Measurements from ENCODE around the gene ST6GALNAC1. TPM values are rescaled to one million over a fixed set of nuclear protein-coding genes. Genes with fewer than 3 reads are reported as not detected.

The ST6GALNAC1 gene
- total and polyA plus RNA-seq, 2 experiments from 2014 or later: 17.7 to 27.6 TPM

GRCh38 chr17:76682296-76682695 lies 38.7 kb upstream of the ST6GALNAC1 start:
- 78% methylated on average over 10 of the region's 12 CpGs for WGBS (ENCODE audit: low lambda C conversion rate, missing lambda C conversion rate)
- Histone ChIP-seq H3K4me1 (ENCODE audit: insufficient read depth) (peaks cover 16% of the 10 kb centered on the region), H4K20me1 (ENCODE audit: insufficient read depth, poor library complexity, severe bottlenecking) (no peaks in the 10 kb centered on the region), H3K9me2 (replicated peaks; ENCODE audit: insufficient read depth) (no peaks in the 10 kb centered on the region), H3K36me3 (replicated peaks; ENCODE audit: insufficient read depth, low read depth) (no peaks in the 10 kb centered on the region), H2AFZ (no peak overlapping the region), H3K27ac (peak overlapping the region; percentile 37), H3K27me3 (no peaks in the 10 kb centered on the region), H3K79me2 (no peaks in the 10 kb centered on the region), H3K9me3 (ENCODE audit: low read depth) (no peaks in the 10 kb centered on the region), H3K4me3 (no peak overlapping the region), H3K4me2 (no peak overlapping the region)
- TF ChIP-seq EZH2 (IDR thresholded peaks at IDR 0.05; ENCODE audit: borderline replicate concordance) (no peak), CTCF (IDR thresholded peaks at IDR 0.05; ENCODE audit: poor library complexity) (no peak), EZH2phosphoT487 (IDR thresholded peaks at IDR 0.05; ENCODE audit: low read depth, severe bottlenecking, unreplicated experiment) (no peak)
- no peak for DNase-seq (ENCODE audit: low spot score)

GRCh38 chr17:76681222-76682137 lies 37.9 kb upstream of the ST6GALNAC1 start:
- TF ChIP-seq CTCF (IDR thresholded peaks at IDR 0.05; ENCODE audit: poor library complexity): peak; percentile 85
- TF ChIP-seq EZH2phosphoT487 (IDR thresholded peaks at IDR 0.05; ENCODE audit: low read depth, severe bottlenecking, unreplicated experiment): no peak
- TF ChIP-seq EZH2 (IDR thresholded peaks at IDR 0.05; ENCODE audit: borderline replicate concordance): no peak
- DNase-seq (ENCODE audit: low spot score): peak; percentile 85
- no peak overlapping the region for H2AFZ ChIP-seq
- no peaks in the 10 kb centered on the region for H3K79me2 ChIP-seq
- peak overlapping the region; percentile 37 for H3K27ac ChIP-seq
- H3K36me3 ChIP-seq (replicated peaks; ENCODE audit: insufficient read depth, low read depth): no peaks in the 10 kb centered on the region
- no peak overlapping the region for H3K4me2 ChIP-seq
- no peaks in the 10 kb centered on the region for H3K27me3 ChIP-seq
- no peaks in the 10 kb centered on the region for H3K9me2 ChIP-seq (replicated peaks; ENCODE audit: insufficient read depth)
- no peak overlapping the region for H3K4me3 ChIP-seq
- H4K20me1 ChIP-seq (ENCODE audit: insufficient read depth, poor library complexity, severe bottlenecking): no peaks in the 10 kb centered on the region
- H3K9me3 ChIP-seq (ENCODE audit: low read depth): no peaks in the 10 kb centered on the region
- peaks cover 9% of the 10 kb centered on the region for H3K4me1 ChIP-seq (ENCODE audit: insufficient read depth)
- WGBS (ENCODE audit: low lambda C conversion rate, missing lambda C conversion rate): 52% methylated on average over 16 of the region's 16 CpGs

GRCh38 chr17:76679239-76679638 lies 35.7 kb upstream of the ST6GALNAC1 start:
- Histone ChIP-seq H3K4me3 (no peak overlapping the region), H3K4me2 (no peak overlapping the region), H4K20me1 (ENCODE audit: insufficient read depth, poor library complexity, severe bottlenecking) (no peaks in the 10 kb centered on the region), H3K27ac (no peak overlapping the region), H3K4me1 (ENCODE audit: insufficient read depth) (peaks cover 9% of the 10 kb centered on the region), H3K9me2 (replicated peaks; ENCODE audit: insufficient read depth) (no peaks in the 10 kb centered on the region), H3K79me2 (no peaks in the 10 kb centered on the region), H3K27me3 (no peaks in the 10 kb centered on the region), H2AFZ (no peak overlapping the region), H3K9me3 (ENCODE audit: low read depth) (no peaks in the 10 kb centered on the region), H3K36me3 (replicated peaks; ENCODE audit: insufficient read depth, low read depth) (no peaks in the 10 kb centered on the region)
- TF ChIP-seq CTCF (IDR thresholded peaks at IDR 0.05; ENCODE audit: poor library complexity) (no peak), EZH2 (IDR thresholded peaks at IDR 0.05; ENCODE audit: borderline replicate concordance) (no peak), EZH2phosphoT487 (IDR thresholded peaks at IDR 0.05; ENCODE audit: low read depth, severe bottlenecking, unreplicated experiment) (no peak)
- no peak for DNase-seq (ENCODE audit: low spot score)
- WGBS (ENCODE audit: low lambda C conversion rate, missing lambda C conversion rate): 71% methylated on average over 1 of the region's 1 CpG
